ENCODE data around the gene MUC4.
"Not testable (repeated sequence)": the region's sequence is repeated elsewhere in the genome, so short reads cannot be mapped to it uniquely, and the experiment has no call there.

The MUC4 gene

DNA sequence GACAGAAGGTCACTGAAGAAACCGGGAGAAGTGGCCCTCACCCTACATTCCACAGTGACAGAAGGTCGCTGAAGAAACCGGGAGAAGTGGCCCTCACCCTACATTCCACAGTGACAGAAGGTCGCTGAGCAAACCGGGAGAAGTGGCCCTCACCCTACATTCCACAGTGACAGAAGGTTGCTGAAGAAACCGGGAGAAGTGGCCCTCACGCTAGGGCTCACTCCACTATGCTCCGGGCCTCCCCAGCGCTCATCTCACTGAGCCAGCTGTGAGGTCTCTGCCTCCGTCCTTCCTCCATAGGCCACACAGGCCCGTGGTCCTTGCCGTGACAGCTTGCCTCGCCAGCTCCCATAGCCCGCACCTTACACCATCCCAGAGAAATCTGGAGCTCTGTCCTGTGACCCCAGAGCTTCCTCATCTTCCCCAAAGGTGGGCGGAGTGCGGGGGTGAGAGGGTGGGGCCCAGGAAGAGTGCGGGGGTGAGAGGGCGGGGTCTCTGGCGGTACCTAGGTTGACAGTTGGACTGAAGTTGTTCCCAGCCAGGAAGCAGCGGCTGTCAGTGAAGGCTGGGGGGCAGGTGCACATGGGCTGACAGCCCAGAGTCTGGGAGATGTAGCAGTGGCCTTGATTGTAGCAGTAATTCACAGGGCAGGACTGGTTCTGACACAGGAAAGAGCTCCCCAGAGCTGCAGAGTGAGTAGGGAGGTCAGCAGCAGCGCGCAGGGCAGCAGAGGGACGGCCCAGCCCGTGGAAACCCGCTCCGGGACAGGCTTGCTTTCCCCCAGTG, 59.0 kb downstream of the MUC4 start:
- DNase-seq (ENCODE audit: low spot score): no peak
- TF ChIP-seq CTCF (IDR thresholded peaks at IDR 0.05): no peak

GRCh38 chr3:195752066-195752465, 59.7 kb downstream of the MUC4 start:
- no peak overlapping the region for H3K27ac ChIP-seq
- H3K4me3 ChIP-seq: no peak overlapping the region
- DNase-seq (ENCODE audit: low spot score): no peak
- no peak for TF ChIP-seq CTCF (IDR thresholded peaks at IDR 0.05)

More for the DNA sequence above, 59.0 kb downstream of the MUC4 start:
- Histone ChIP-seq H3K4me3 (no peak overlapping the region), H3K27ac (no peak overlapping the region)

- Histone ChIP-seq H3K27ac (no peak overlapping the region), H3K4me3 (no peak overlapping the region)
- DNase-seq (ENCODE audit: low spot score): no peak
- no peak for TF ChIP-seq CTCF (IDR thresholded peaks at IDR 0.05)
Measured at GRCh38 chr3:195751560-195751959, 60.2 kb downstream of the MUC4 start.

GRCh38 chr3:195750797-195751520, 60.8 kb downstream of the MUC4 start:
- Histone ChIP-seq H3K4me3 (no peak overlapping the region), H3K27ac (no peak overlapping the region)
- DNase-seq (ENCODE audit: low spot score): no peak
- no peak for TF ChIP-seq CTCF (IDR thresholded peaks at IDR 0.05)

DNA sequence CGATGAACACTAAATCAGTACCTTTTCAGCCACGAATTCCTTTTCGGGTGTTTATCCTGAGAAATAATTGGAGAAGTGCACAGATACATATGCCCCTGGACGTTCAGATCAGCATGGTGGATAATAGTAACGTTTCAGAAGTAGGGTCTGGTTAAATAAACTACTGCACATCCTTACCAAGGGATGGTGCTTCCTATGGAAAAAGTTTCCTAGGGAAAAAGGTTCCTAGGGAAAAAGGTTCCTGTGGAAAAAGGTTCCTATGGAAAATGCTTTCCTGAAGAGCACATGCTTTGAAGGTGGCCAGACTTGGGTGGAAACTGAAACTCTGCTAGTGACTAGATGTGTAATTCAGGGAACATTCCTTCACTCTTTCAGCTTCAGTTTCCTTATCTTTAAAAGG, 62.6 kb downstream of the MUC4 start:
- DNase-seq (ENCODE audit: low spot score); H3K27ac ChIP-seq; H3K4me3 ChIP-seq: not testable (repeated sequence)

DNA sequence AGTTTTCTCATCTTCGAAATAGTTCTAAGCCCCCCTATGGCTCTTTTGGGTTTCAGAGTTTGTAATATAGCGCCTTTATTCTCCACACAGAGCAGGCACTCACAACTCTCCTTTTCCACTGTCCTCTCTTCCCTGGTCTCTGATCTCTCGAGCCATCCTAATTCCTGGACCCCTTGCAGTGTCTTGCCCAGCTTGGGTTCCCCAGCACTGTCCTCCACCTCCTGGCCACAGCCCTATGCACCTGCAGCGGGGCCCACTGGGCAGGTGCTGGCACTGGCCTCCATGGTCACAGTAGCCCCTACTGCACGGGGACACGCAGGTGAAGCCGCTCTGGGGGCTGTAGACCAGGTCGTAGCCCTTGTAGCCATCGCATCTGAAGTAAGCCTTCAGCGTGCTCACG, 63.1 kb downstream of the MUC4 start:
- H3K4me3 ChIP-seq: no peak overlapping the region
- no peak overlapping the region for H3K27ac ChIP-seq
- no peak for TF ChIP-seq CTCF (IDR thresholded peaks at IDR 0.05)
- no peak for DNase-seq (ENCODE audit: low spot score)

DNA sequence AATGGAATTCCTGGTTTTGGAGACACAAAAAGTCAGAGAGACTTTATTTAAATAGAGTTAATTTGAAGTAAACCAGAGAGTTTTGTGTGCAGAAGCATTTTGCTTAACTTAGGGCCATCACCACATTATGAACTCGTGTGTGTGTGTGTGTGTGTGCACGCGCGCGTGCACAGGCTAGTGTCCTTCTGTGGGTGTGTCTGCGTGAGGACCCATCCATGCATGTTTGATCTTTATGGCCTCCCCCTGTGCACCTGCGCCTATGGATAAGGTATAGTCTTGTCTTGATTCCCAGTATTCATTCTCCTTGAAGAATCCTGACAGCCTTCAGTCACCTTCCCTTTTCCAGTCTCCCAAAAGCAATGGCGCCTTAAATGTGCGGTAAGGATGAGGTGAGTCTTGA, 65.0 kb downstream of the MUC4 start:
- H3K4me3 ChIP-seq: no peak overlapping the region
- no peak overlapping the region for H3K27ac ChIP-seq
- DNase-seq (ENCODE audit: low spot score): no peak
- TF ChIP-seq CTCF (IDR thresholded peaks at IDR 0.05): no peak

Measured in coronary artery (tissue), 2 donors.